GM12801 (cell line): ENCODE data around the gene RPRD1B.

Source experiments
- TF ChIP-seq, protein P1 (sequence below): IDR thresholded peaks from one replicate; pipeline ENCODE4 v1.5.1; 2011; ENCODE audit warnings: control low read depth; ENCODE audit not compliant: insufficient read length; ENCODE audit errors: extremely low read depth

The RPRD1B gene

DNA sequence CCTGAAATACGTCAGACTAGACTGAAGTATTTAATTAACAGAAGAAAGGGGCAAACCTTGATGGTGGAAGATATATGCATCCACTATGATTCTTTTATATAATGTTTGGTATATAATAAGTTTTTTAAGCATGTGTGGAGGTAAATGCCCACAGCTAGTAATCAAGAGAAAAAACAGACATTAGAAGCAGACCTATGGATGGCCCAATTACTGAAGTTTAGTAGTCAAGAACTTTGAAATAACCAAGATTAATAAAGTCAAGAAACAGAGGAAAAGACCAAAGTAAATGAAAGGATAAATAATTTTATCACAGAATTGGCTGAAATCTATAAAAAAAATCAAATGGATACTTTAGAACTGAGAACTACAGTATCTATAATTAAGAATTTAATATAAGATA is 15.6 kb upstream of the RPRD1B start:
- TF ChIP-seq, protein P1, sequence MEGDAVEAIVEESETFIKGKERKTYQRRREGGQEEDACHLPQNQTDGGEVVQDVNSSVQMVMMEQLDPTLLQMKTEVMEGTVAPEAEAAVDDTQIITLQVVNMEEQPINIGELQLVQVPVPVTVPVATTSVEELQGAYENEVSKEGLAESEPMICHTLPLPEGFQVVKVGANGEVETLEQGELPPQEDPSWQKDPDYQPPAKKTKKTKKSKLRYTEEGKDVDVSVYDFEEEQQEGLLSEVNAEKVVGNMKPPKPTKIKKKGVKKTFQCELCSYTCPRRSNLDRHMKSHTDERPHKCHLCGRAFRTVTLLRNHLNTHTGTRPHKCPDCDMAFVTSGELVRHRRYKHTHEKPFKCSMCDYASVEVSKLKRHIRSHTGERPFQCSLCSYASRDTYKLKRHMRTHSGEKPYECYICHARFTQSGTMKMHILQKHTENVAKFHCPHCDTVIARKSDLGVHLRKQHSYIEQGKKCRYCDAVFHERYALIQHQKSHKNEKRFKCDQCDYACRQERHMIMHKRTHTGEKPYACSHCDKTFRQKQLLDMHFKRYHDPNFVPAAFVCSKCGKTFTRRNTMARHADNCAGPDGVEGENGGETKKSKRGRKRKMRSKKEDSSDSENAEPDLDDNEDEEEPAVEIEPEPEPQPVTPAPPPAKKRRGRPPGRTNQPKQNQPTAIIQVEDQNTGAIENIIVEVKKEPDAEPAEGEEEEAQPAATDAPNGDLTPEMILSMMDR: no peak

DNA sequence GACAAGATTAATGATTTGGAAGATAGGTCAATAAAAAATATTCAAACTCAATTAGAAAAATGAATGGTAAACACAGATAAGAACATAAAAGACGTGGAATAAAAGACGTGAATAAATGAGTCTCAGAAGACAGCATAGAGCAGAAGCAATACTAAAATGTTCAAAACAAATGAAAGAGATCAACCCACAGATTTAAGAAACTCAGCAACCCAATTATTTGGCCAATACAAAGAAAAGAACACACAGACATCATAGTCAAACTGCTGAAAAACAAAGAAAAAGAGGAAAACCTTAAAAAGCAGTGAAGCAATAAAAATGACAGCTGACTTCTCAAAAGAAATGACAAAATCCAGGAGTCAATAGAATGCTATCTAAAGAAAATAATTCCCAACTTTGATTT is 15.2 kb upstream of the RPRD1B start:
- TF ChIP-seq, protein P1: no peak

DNA sequence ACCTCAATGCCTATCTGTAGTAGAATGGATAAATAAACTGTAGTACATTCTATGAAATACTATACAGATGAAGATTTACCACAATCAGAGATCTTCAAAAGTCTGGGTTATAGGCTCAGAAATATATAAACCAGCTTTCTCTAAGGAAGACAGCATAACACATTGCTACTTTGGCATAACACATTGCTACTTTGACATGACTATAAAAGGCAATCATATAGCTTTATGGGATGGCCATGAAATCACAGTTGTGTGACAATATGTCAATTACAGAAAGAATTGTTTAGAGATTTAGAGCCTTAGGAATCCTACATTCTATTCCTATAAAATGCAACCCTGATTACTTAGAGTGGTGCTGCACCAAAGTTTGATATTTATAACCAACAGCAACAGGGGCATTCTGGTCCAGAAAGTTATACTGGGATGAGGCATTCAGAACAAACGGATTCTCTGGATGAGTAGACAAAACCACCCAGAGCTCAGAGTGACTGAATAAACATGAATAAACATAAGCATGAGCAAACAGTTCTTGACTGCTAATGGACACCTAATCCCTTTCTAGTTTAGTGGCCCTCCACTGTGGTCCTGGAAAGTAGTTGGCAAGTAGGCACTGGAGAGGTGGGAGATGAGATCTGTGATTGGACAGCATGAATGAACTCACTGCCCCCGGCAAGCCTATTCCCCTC is 12.3 kb upstream of the RPRD1B start:
- TF ChIP-seq, protein P1: no peak

GRCh38 chr20:38023181-38024001 is 10.2 kb upstream of the RPRD1B start:
- TF ChIP-seq, protein P1: no peak

DNA sequence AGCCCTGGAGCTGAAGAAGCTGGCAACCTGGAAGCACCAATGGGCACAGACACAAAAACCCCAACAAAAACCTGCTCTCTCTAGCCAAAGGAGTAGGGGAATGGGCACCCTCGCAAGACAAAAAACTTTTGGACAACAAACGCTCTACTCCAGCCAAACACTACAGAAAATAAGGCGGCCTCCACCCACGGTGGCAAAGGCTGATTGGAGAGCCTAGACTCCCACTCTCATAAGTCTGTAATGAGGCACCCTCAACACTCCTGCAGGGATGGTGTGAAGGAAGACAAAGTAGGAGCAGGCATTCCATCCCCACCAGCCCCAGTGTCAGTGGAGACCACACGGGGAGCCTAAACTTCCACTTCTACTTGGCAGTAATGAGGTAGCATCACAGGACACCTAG is 9.1 kb upstream of the RPRD1B start:
- TF ChIP-seq, protein P1: no peak

- TF ChIP-seq, protein P1: no peak
Measured at GRCh38 chr20:38029453-38029852, 4.1 kb upstream of the RPRD1B start.

DNA sequence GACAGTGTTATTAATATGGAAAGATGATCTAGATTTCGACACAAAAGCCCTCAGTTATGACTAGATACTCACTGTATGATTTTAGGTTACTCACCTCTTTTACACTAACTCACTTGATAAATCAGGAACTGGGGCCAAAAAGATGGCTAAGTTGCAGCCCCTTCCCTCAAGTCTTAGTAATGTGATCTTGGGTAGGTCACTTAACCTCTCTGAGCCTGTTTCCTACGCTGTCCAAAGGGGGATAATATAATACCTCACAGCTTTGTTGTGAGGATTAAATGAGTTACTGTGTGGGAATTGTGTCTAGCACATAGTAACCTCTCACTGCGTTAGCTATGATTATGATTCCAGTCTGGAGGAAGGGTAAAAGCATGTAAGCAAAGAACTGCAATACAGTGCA is 1.6 kb upstream of the RPRD1B start:
- TF ChIP-seq, protein P1: no peak
